Activated CD4-positive, alpha-beta T cell treated with anti-CD3 and anti-CD28 coated beads, Interleukin-2, amount 50 U/mL, for 48 hours (primary cell): ENCODE measurements around the gene SOX1.
A peak's percentile ranks its signal among the peaks of the same experiment; 100 is the strongest.

Experiments
- DNase-seq, 2 experiments: peaks; one replicate each; pipeline ENCODE4 v3.0.0-alpha.2; 2020

The SOX1 gene

GRCh38 chr13:112059457-112060281, 7.3 kb upstream of the SOX1 start:
- DNase-seq, result no peak

- no peak for DNase-seq
Observed at GRCh38 chr13:112060282-112060830, 6.6 kb upstream of the SOX1 start.

- DNase-seq, result no peak
Observed at GRCh38 chr13:112060899-112061366, 6.0 kb upstream of the SOX1 start.

DNA sequence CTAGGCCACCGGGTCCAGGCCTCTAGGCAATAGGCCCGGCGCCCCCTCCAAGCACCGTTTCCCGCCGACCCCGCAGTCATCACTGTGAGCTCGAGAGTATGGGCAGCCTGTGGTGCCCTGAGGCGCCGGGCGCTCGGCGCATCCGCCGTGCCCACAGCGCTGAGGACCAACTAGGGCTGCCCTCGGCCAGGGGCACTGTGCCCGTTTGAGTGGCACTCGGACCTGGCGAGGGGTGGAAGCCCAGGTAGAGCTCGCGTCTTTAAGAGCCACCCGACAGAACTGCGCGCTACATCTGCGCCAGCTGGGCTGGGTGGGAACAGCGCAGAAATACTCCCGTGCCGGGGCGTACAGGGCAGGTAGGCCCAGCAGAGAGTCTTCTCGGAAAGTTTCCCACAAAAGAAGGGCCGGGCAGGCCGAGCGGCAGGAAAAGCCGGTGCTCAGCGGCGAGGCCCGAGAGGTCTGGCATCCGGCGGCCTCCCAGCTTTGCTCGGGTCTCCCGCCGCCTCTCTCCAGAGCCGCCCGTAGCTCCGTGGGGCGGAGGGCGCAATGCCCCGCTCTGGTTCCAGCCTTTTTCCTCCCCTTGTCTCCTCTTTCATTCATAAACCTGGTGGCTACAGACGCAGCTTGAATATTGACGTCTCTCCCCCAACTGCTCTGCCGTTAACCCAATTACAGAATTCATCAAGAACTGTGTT, 5.4 kb upstream of the SOX1 start:
- no peak for DNase-seq

DNA sequence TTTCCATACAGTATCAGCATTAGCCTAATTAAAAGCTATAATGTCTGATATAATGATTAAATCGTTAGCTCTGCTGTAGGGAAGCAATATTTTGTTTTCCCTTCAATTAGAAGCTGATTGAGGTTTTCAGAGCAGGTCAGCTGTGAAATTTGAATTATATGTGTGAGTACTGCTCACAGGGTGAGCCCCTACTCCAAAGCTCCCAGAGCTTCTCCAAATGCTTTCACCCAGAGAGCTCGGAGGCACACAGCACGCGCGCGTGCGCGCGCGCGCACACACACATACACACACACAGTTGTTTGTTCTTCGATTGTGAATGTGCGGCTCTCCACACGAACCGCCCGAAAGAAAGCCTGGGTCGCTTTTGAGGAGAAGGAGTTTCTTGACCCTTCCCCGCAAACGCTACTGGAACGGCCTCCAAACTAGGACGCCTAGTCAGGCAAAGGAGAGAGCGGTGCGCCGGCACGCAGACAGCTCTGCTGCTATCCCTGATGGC, 4.8 kb upstream of the SOX1 start:
- no peak for DNase-seq

GRCh38 chr13:112062571-112063570, 4.1 kb upstream of the SOX1 start:
- no peak for DNase-seq

GRCh38 chr13:112063807-112064206, 3.1 kb upstream of the SOX1 start:
- DNase-seq, result no peak

DNA sequence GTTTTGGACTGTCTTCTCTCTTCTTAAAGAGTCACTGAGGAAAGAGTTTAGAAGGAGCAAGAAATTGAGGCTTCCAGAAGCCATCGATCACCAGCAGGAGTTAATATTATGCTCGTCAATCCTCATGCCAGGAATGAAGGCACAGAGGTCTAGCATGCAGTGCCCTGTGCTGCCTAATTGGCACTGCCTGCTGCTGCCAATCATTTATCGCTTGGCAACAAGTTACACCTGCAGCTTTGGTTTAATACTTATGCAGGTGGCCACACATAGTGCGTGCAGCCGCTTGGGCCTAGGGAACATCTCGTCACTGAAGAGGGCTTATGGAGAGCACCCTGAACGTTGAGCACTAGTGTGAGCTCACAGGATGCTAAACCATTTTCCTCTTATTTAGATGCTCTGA, 2.7 kb upstream of the SOX1 start:
- no peak for DNase-seq

DNA sequence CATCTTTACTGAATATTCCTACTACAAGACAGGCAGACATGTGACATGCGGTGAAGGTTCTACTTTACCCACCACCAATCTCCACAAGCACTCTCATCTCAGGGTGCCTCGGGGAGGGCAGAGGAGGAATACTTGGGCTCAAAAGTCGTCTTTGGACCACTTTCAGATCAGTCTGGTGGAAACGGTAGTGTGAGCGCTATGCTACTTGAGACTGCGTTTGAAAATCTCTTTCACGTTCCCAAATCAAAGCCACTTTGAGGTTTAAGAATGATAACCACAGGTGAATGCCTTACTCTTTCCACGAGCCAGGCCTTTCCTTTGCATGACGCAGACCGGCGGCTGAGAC, 1.5 kb upstream of the SOX1 start:
- DNase-seq, result no peak

DNA sequence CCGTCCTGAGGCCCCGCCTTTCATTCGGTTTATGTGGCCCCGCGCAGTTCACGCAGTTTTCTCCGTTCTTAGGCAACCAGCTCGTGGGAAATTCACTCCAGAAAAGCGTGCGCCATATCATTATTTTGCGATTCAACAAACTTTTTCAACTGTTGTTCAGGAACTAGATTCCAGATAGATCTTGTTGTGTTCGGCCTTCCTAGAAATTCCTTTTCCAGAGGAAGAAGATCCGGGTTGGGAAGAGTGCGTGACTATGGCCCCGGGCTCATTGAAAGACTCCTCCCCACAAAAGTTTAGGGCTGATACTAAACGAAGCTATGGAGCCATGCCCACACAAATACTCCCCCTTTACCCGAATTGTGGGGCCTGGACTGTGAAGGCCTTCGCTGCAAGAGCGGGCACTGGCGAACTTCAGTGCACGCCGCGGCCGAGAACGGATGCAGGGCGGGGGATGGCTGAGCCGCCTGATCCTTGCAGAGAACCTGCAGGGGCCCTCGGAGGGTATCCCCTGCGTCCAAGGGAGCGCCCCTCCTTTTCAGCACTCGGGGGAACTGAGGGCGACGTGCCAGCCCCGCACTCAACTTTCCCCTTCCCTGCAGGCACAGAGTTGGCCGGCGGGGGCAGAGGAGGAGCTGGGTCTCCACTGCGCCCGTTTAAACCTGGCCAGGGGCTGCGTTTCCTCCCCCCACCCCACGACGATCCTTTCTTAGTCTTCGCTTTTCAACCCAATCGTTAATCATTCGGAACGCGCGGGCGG, 904 bp upstream of the SOX1 start:
- no peak for DNase-seq

GRCh38 chr13:112066624-112067004, 335 bp upstream of the SOX1 start:
- peak; percentile 49 to 52 for DNase-seq

DNA sequence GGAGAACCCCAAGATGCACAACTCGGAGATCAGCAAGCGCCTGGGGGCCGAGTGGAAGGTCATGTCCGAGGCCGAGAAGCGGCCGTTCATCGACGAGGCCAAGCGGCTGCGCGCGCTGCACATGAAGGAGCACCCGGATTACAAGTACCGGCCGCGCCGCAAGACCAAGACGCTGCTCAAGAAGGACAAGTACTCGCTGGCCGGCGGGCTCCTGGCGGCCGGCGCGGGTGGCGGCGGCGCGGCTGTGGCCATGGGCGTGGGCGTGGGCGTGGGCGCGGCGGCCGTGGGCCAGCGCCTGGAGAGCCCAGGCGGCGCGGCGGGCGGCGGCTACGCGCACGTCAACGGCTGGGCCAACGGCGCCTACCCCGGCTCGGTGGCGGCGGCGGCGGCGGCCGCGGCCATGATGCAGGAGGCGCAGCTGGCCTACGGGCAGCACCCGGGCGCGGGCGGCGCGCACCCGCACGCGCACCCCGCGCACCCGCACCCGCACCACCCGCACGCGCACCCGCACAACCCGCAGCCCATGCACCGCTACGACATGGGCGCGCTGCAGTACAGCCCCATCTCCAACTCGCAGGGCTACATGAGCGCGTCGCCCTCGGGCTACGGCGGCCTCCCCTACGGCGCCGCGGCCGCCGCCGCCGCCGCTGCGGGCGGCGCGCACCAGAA, 1.1 kb downstream of the SOX1 start:
- no peak for DNase-seq

- no peak for DNase-seq
Observed at GRCh38 chr13:112068540-112069060, 1.7 kb downstream of the SOX1 start.

DNA sequence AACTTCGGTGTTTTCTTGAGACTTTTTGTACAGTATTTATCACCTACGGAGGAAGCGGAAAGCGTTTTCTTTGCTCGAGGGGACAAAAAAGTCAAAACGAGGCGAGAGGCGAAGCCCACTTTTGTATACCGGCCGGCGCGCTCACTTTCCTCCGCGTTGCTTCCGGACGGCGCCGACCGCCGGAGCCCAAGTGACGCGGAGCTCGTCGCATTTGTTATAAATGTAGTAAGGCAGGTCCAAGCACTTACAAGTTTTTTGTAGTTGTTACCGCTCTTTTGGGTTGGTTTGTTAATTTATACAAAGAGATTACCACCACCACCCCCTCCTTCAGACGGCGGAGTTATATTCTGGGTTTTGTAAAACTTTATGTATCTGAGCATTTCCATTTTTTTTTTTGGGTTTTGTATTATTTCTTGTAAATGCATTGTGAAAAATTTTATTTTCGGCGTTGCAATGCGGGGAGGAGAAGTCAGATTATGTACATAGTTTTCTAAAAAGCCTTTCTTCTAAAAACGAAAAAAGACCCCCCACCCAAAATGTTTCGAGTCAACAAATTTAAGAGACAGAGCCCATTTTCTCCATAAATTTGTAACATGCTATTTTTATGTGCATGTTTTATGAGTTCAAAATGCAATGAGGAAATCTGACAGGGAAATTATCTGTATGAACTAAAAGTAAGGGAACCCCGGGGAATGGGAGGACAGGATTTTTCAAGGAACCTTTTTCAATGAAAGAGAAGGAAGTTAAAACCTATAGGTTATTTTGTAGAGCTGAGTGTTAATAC, 2.3 kb downstream of the SOX1 start:
- DNase-seq, result no peak

- DNase-seq, result no peak
Observed at GRCh38 chr13:112069845-112070251, 2.9 kb downstream of the SOX1 start.

GRCh38 chr13:112071102-112071722, 4.3 kb downstream of the SOX1 start:
- DNase-seq, result no peak

DNA sequence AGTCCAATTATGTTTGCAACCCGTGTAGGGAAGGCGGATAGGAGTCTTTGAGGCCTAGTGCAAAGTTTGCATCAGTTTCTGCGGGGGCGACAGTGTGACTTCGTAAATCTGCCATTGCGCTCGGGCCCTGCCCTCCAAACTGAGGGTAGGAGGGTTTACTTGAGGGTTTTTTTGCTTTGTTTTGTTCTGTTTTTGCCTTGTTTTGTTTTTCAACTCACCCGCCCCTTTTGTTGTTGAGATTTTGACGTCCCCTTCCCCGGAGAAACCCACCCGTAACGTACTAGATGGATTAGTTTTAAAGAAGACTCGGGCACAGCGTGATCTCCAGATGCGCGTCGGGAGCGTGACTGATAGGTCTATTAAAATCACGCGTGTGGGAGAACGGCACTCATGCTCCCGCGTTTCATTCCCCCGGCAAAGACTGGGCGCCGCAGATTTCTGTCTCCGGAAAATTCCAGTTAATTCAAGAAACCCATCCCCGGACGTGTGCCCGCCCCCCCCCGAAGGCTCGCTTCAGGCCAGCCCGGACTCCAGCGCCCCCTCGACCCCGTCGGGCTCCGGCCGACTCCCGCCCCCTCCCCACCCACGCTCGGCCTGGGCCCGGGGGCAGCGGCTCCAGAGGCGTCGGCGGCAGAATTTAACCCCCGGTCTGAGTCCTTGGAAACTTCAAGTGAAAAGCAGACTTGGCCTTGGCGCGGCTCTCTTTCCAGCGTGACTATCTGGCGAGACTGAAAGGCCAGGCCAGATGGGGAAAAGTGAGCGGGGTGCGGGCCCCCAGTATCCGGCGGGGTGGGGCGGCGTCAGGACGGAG, 5.0 kb downstream of the SOX1 start:
- no peak for DNase-seq

GRCh38 chr13:112072534-112073244, 5.7 kb downstream of the SOX1 start:
- no peak for DNase-seq
